ENCODE measurements around the gene PLD5.

DNA sequence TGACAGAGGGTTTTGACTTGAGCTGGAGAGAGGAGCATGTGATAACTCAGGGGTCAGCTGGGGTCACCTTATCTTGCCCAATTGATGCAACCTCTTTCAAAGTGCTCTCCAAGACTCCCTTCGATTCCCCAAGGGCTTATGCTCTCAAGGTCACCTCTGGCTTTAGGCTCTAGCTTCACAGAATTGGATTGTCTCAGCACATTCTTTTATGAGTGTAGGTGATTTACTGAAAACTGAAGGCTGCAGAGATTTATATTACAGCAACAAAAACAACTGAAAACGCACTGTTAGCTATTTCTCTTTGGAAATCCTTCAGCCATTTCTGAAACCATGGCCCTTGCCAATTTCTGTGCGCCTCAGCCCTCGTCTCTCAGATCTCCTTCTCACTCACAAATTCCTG lies 491.1 kb downstream of the PLD5 start:
- TF ChIP-seq CTCF (IDR thresholded peaks at IDR 0.05) (no peak), POLR2A (IDR thresholded peaks at IDR 0.05) (no peak)

Measured in testis (tissue), 2 donors.